Measurements from ENCODE around the gene KCNH3. TPM values are rescaled to one million over a fixed set of nuclear protein-coding genes. Genes with fewer than 3 reads are reported as not detected.

Gene KCNH3
- total and polyA plus RNA-seq, 2 experiments from 2014 or later: 0.21 to 0.52 TPM

- Histone ChIP-seq H2AFZ (no peak overlapping the region), H3K27ac (ENCODE audit: low read depth) (no peak overlapping the region), H3F3A (replicated peaks; ENCODE audit: low read depth) (no peaks in the 10 kb centered on the region), H3K79me2 (replicated peaks; ENCODE audit: insufficient read depth) (no peaks in the 10 kb centered on the region), H3K9me2 (ENCODE audit: insufficient read depth) (no peaks in the 10 kb centered on the region), H3K27me3 (ENCODE audit: insufficient read depth) (no peaks in the 10 kb centered on the region), H3K4me1 (ENCODE audit: insufficient read depth) (no peaks in the 10 kb centered on the region), H3K36me3 (ENCODE audit: insufficient read depth) (no peaks in the 10 kb centered on the region), H4K20me1 (replicated peaks; ENCODE audit: insufficient read depth) (no peaks in the 10 kb centered on the region; the same call in 1 of the 2 replicates), H3K4me2 (no peak overlapping the region), H3K4me3 (no peak overlapping the region)
- Mint-ChIP-seq H3K36me3 (ENCODE audit: low read depth) (peaks cover under 1% of the 10 kb centered on the region; the same call in 2 of the 3 replicates), H3K9me3 (no peaks in the 10 kb centered on the region), H3K4me3 (no peak overlapping the region), H3K27me3 (ENCODE audit: insufficient read depth, low read depth, poor library complexity) (no peaks in the 10 kb centered on the region), H3K27ac (no peak overlapping the region), H3K4me1 (no peaks in the 10 kb centered on the region)
- ATAC-seq (no peak), DNase-seq (ENCODE audit: low spot score) (no peak)
- TF ChIP-seq NANOG (IDR thresholded peaks at IDR 0.05; ENCODE audit: borderline replicate concordance) (no peak), POLR2AphosphoS5 (IDR thresholded peaks at IDR 0.05; ENCODE audit: low read depth) (no peak), STAT1 (IDR thresholded peaks at IDR 0.05; ENCODE audit: unreplicated experiment) (no peak), JUNB (IDR thresholded peaks at IDR 0.05; ENCODE audit: unreplicated experiment) (no peak), ZNF462 (CRISPR knock-in tag; IDR thresholded peaks at IDR 0.05) (no peak), REST (IDR thresholded peaks at IDR 0.05; ENCODE audit: unreplicated experiment) (no peak), CTCF (conservative IDR thresholded peaks at IDR 0.05; ENCODE audit: low read depth in 2 of 2) (no peak), EZH2phosphoT487 (IDR thresholded peaks at IDR 0.05; ENCODE audit: unreplicated experiment) (no peak), EZH2 (IDR thresholded peaks at IDR 0.05; ENCODE audit: low read depth, unreplicated experiment) (no peak), ZNF114 (CRISPR knock-in tag; IDR thresholded peaks at IDR 0.05) (no peak)
These were observed 23.6 kb upstream of the KCNH3 start for GRCh38 chr12:49515266-49515665.

All from GM23338 (cell line).